SK-N-SH (cell line): ENCODE results near the gene PTPRB. TPM values are rescaled to one million over a fixed set of nuclear protein-coding genes. Genes with fewer than 3 reads are reported as not detected.

ENCODE experiments used
- CTCF ChIA-PET: fragments of 300-600, 350-600 bp; formaldehyde crosslinking; extraction: SDS; loops from one replicate; lab custom pipeline; 2021; lab: Yijun Ruan, JAX
- POLR2A ChIA-PET: fragments of 350-600 bp; sonication (Branson Sonifier 250); formaldehyde crosslinking; extraction: SDS; loops from one replicate; lab custom pipeline; 2020; ENCODE audit warnings: antibody characterized with exemption, inconsistent platforms; lab: Yijun Ruan, JAX
- DNase-seq: peaks from one replicate; pipeline ENCODE4 v3.0.0; 2012
- H2AFZ ChIP-seq: fragments of 200-600 bp; sonication (generic); 2 replicates; pipeline ENCODE4 v1.8.1; 2016; ENCODE audit warnings: antibody characterized with exemption, mild to moderate bottlenecking, low read depth
- H3F3A ChIP-seq: fragments of 200-600 bp; sonication (generic); replicated peaks from 2 replicates; pipeline ENCODE3; 2016; ENCODE audit warnings: antibody characterized with exemption, mild to moderate bottlenecking; ENCODE audit not compliant: insufficient read depth
- H3K27ac ChIP-seq, 2 experiments: fragments of 200-500 bp in 1 of 2; fragments of 200-600 bp in 1 of 2; sonication (Bioruptor generic) in 1 of 2; sonication (generic), shearing (Covaris generic) in 1 of 2; 2 replicates each; pipeline versions ENCODE4 v1.5.1 to v1.6.1; 2014 to 2016; ENCODE audit warnings: low read depth in 2 of 2, inconsistent platforms in 1 of 2, low read length in 1 of 2, mild to moderate bottlenecking in 1 of 2, mixed read lengths in 1 of 2
- H3K27me3 ChIP-seq: fragments of 200-600 bp; sonication (generic), shearing (Covaris generic); 2 replicates; pipeline ENCODE4 v1.6.1; 2016; ENCODE audit warnings: mixed run types; ENCODE audit not compliant: insufficient read depth
- H3K36me3 ChIP-seq, 2 experiments: fragments of 200-500 bp in 1 of 2; fragments of 200-600 bp in 1 of 2; sonication (Bioruptor generic) in 1 of 2; sonication (generic) in 1 of 2; replicated peaks in 1 of 2; 2 replicates each; pipeline versions ENCODE3 to v1.5.1; 2014 to 2016; ENCODE audit warnings: low read length in 1 of 2, mild to moderate bottlenecking in 1 of 2; ENCODE audit not compliant: insufficient read depth in 2 of 2, control insufficient read depth in 1 of 2
- H3K4me1 ChIP-seq, 2 experiments: fragments of 200-500 bp in 1 of 2; fragments of 200-600 bp in 1 of 2; sonication (Bioruptor generic) in 1 of 2; sonication (generic), shearing (Covaris generic) in 1 of 2; 2 replicates each; pipeline versions ENCODE4 v1.5.1 to v1.6.1; 2014 to 2016; ENCODE audit warnings: low read depth in 1 of 2, low read length in 1 of 2, mixed run types in 1 of 2; ENCODE audit not compliant: insufficient read depth in 2 of 2, control insufficient read depth in 1 of 2
- H3K4me2 ChIP-seq: fragments of 200-600 bp; sonication (generic), shearing (Covaris generic); 2 replicates; pipeline ENCODE4 v1.6.1; 2017; ENCODE audit warnings: mixed run types
- H3K4me3 ChIP-seq, 2 experiments: fragments of 200-500 bp in 1 of 2; fragments of 200-600 bp in 1 of 2; sonication (Bioruptor generic) in 1 of 2; sonication (generic), shearing (Covaris generic) in 1 of 2; 2 replicates each; pipeline versions ENCODE4 v1.5.1 to v1.8.1; 2014 to 2016; ENCODE audit warnings: low read depth in 2 of 2, inconsistent platforms in 1 of 2, low read length in 1 of 2, mild to moderate bottlenecking in 1 of 2, mixed read lengths in 1 of 2, moderate library complexity in 1 of 2
- H3K79me2 ChIP-seq: fragments of 200-600 bp; sonication (generic); 2 replicates; pipeline ENCODE4 v1.8.1; 2017; ENCODE audit warnings: mild to moderate bottlenecking; ENCODE audit not compliant: insufficient read depth
- H3K9ac ChIP-seq: fragments of 200-600 bp; sonication (generic); 2 replicates; pipeline ENCODE4 v1.6.1; 2017; ENCODE audit warnings: mixed run types
- H3K9me2 ChIP-seq: fragments of 200-600 bp; sonication (generic); 2 replicates; pipeline ENCODE4 v1.6.1; 2017; ENCODE audit warnings: mixed run types
- H3K9me3 ChIP-seq: fragments of 200-600 bp; sonication (generic); 2 replicates; pipeline ENCODE4 v1.6.1; 2017; ENCODE audit warnings: mixed run types, mild to moderate bottlenecking, moderate library complexity
- H4K20me1 ChIP-seq: fragments of 200-600 bp; sonication (generic); 2 replicates; pipeline ENCODE4 v1.6.1; 2017; ENCODE audit warnings: mild to moderate bottlenecking, mixed run types; ENCODE audit not compliant: insufficient read depth
- CHD2 ChIP-seq: fragments of 150-350 bp; IDR thresholded peaks from 2 replicates; pipeline ENCODE4 v1.6.1; 2018; ENCODE audit warnings: low read length; ENCODE audit not compliant: partially characterized antibody
- ELF1 ChIP-seq: IDR thresholded peaks from 2 replicates; pipeline ENCODE4 v1.4.0; 2012
- EP300 ChIP-seq, 2 experiments: IDR thresholded peaks; 2 replicates each; pipeline versions ENCODE4 v1.4.0 to v1.6.1; 2012; ENCODE audit warnings: borderline replicate concordance in 1 of 2, low read depth in 1 of 2, low read length in 1 of 2
- FOXJ3 ChIP-seq: sonication (generic); formaldehyde crosslinking; IDR thresholded peaks from 2 replicates; pipeline ENCODE4 v1.5.1; 2020; ENCODE audit warnings: mild to moderate bottlenecking, missing genetic modification reagents
- FOXM1 ChIP-seq: IDR thresholded peaks from 2 replicates; pipeline ENCODE4 v1.4.0; 2012; ENCODE audit warnings: low read depth, mild to moderate bottlenecking
- GABPA ChIP-seq: IDR thresholded peaks from 2 replicates; pipeline ENCODE4 v1.4.0; 2012; ENCODE audit warnings: low read depth, mild to moderate bottlenecking
- GATA2 ChIP-seq: sonication (generic); formaldehyde crosslinking; IDR thresholded peaks from 2 replicates; pipeline ENCODE4 v1.5.0; 2020; ENCODE audit warnings: mild to moderate bottlenecking, missing genetic modification reagents
- IRF3 ChIP-seq: fragments of 150-350 bp; IDR thresholded peaks from 2 replicates; pipeline ENCODE4 v1.6.1; 2016; ENCODE audit warnings: mild to moderate bottlenecking, low read depth, low read length
- MEF2A ChIP-seq: IDR thresholded peaks from 2 replicates; pipeline ENCODE4 v1.4.0; 2012; ENCODE audit warnings: low read depth, borderline replicate concordance
- NFIC ChIP-seq: IDR thresholded peaks from 2 replicates; pipeline ENCODE4 v1.4.0; 2012; ENCODE audit warnings: borderline replicate concordance
- PBX3 ChIP-seq: IDR thresholded peaks from 2 replicates; pipeline ENCODE4; 2012
- RAD21 ChIP-seq: IDR thresholded peaks from 2 replicates; pipeline ENCODE4 v1.6.1; 2012; ENCODE audit warnings: mild to moderate bottlenecking, low read length
- RCOR1 ChIP-seq: fragments of 150-350 bp; IDR thresholded peaks from 2 replicates; pipeline ENCODE4 v1.6.1; 2017; ENCODE audit warnings: antibody characterized with exemption, low read length
- REST ChIP-seq: IDR thresholded peaks from 2 replicates; pipeline ENCODE4 v1.6.1; 2012; ENCODE audit warnings: mild to moderate bottlenecking, low read depth, low read length, moderate library complexity
- RXRA ChIP-seq: IDR thresholded peaks from 2 replicates; pipeline ENCODE4 v1.4.0; 2012; ENCODE audit warnings: low read depth, mild to moderate bottlenecking, borderline replicate concordance
- SMC3 ChIP-seq: IDR thresholded peaks from 2 replicates; pipeline ENCODE4 v1.6.1; 2012; ENCODE audit warnings: low read depth, low read length, improper control_type of control experiment
- TAF1 ChIP-seq: IDR thresholded peaks from 2 replicates; pipeline ENCODE4 v1.6.1; 2012; ENCODE audit warnings: low read depth, mild to moderate bottlenecking, low read length, moderate library complexity, borderline replicate concordance
- TEAD4 ChIP-seq: IDR thresholded peaks from 2 replicates; pipeline ENCODE4 v1.4.0; 2012; ENCODE audit warnings: mild to moderate bottlenecking, borderline replicate concordance; ENCODE audit not compliant: insufficient read depth
- YY1 ChIP-seq: IDR thresholded peaks from 2 replicates; pipeline ENCODE4 v1.4.0; 2012; ENCODE audit warnings: low read depth, mild to moderate bottlenecking
- WGBS: methylation state at CpG from one replicate; pipeline ENCODE4 v1.1.6; 2017; ENCODE audit warnings: low lambda C conversion rate; 5-methylcytosine and 5-hydroxymethylcytosine counted together
- polyA plus RNA-seq, 3 experiments: library from polyadenylated mRNA; depleted of rRNA; stranded (reverse); fragments of >200 nt; gene quantifications; 2 replicates each; pipeline ENCODE4 v1.2.3, GENCODE V29; 2012

The PTPRB gene
- polyA plus RNA-seq, 1 of the 3 experiments (the other 2 are of a cell fraction): 1.1 TPM

GRCh38 chr12:70467476-70467875, 169.8 kb downstream of the PTPRB start:
- ChIA-PET CTCF (no interaction called here), POLR2A (no interaction called here)
- Histone ChIP-seq H3K9me2 (no peaks in the 10 kb centered on the region), H3K9me3 (no peaks in the 10 kb centered on the region), H3K27me3 (no peaks in the 10 kb centered on the region), H3K4me1 (no peaks in the 10 kb centered on the region), H3F3A (no peaks in the 10 kb centered on the region), H3K79me2 (no peaks in the 10 kb centered on the region), H3K4me2 (no peak overlapping the region), H3K4me3 (no peak overlapping the region), H3K36me3 (no peaks in the 10 kb centered on the region), H3K27ac (no peak overlapping the region), H2AFZ (no peak overlapping the region), H4K20me1 (no peaks in the 10 kb centered on the region), H3K9ac (no peak overlapping the region)
- 36% methylated on average over 2 of the region's 2 CpGs for WGBS
- no peak for DNase-seq
- TF ChIP-seq TAF1: no peak
- TF ChIP-seq RAD21: no peak
- TF ChIP-seq GATA2 (CRISPR knock-in tag): no peak
- TF ChIP-seq REST: no peak
- no peak for TF ChIP-seq FOXM1
- no peak for TF ChIP-seq IRF3
- no peak for TF ChIP-seq TEAD4
- TF ChIP-seq EP300 (IDR thresholded peaks at IDR 0.05; ENCODE audit: borderline replicate concordance in 1 of 2, low read depth in 1 of 2, low read length in 1 of 2): no peak
- TF ChIP-seq CHD2: no peak
- TF ChIP-seq NFIC: no peak
- TF ChIP-seq YY1: no peak
- no peak for TF ChIP-seq GABPA
- TF ChIP-seq ELF1: no peak
- TF ChIP-seq RCOR1: no peak
- no peak for TF ChIP-seq SMC3
- no peak for TF ChIP-seq MEF2A
- TF ChIP-seq FOXJ3 (CRISPR knock-in tag): no peak
- TF ChIP-seq PBX3: no peak
- no peak for TF ChIP-seq RXRA
